CD14-positive monocyte (primary cell): Measurements from ENCODE around the gene GRIN1. TPM values are rescaled to one million over a fixed set of nuclear protein-coding genes. Genes with fewer than 3 reads are reported as not detected.

ENCODE experiments used
- DNase-seq, 3 donors: peaks; one replicate each; pipeline ENCODE4 v3.0.0-alpha.2; 2011 to 2022
- H2AFZ ChIP-seq: 2 replicates; pipeline ENCODE4 v1.6.0; 2012; ENCODE audit warnings: mild to moderate bottlenecking, low read depth, low read length, inconsistent platforms; ENCODE audit not compliant: insufficient read depth, poor library complexity, severe bottlenecking
- H3K27ac ChIP-seq, 2 donors: 1 replicate in 1 of 2; 2 replicates in 1 of 2; pipeline ENCODE4 v1.5.1; 2012 to 2013; ENCODE audit warnings: low read length in 2 of 2, control low read depth in 1 of 2, inconsistent platforms in 1 of 2, low read depth in 1 of 2, mild to moderate bottlenecking in 1 of 2
- H3K27me3 ChIP-seq, 2 donors: one replicate each; pipeline versions ENCODE4 v1.6.0 to v1.6.1; 2011 to 2013; ENCODE audit warnings: low read length in 2 of 2; ENCODE audit not compliant: control insufficient read depth in 2 of 2, insufficient read depth in 2 of 2
- H3K36me3 ChIP-seq, 2 donors: replicated peaks in 1 of 2; 1 replicate in 1 of 2; 2 replicates in 1 of 2; pipeline versions ENCODE4 v1.5.1 to v1.6.1; 2012 to 2013; ENCODE audit warnings: low read length in 2 of 2, control low read depth in 1 of 2, inconsistent platforms in 1 of 2, mild to moderate bottlenecking in 1 of 2; ENCODE audit not compliant: insufficient read depth in 2 of 2, control insufficient read depth in 1 of 2
- H3K4me1 ChIP-seq, 2 donors: 1 replicate in 1 of 2; 2 replicates in 1 of 2; pipeline versions ENCODE4 v1.5.1 to v1.6.1; 2012 to 2013; ENCODE audit warnings: low read length in 2 of 2, control low read depth in 1 of 2, inconsistent platforms in 1 of 2, mild to moderate bottlenecking in 1 of 2, moderate library complexity in 1 of 2; ENCODE audit not compliant: insufficient read depth in 2 of 2, control insufficient read depth in 1 of 2
- H3K4me2 ChIP-seq: replicated peaks from 2 replicates; pipeline ENCODE3; 2012; ENCODE audit warnings: low read length, moderate library complexity, mild to moderate bottlenecking; ENCODE audit not compliant: poor library complexity, severe bottlenecking; ENCODE audit errors: extremely low read depth
- H3K4me3 ChIP-seq, 3 experiments: fragments of 200-600 bp in 1 of 3; sonication (generic) in 1 of 3; replicated peaks in 1 of 3; 1 replicate in 2 of 3; 2 replicates in 1 of 3; pipeline ENCODE4 v1.5.1; 2011 to 2013; ENCODE audit warnings: low read length in 3 of 3, mild to moderate bottlenecking in 3 of 3, control low read depth in 2 of 3, low read depth in 2 of 3, inconsistent platforms in 1 of 3, moderate library complexity in 1 of 3
- H3K79me2 ChIP-seq: 2 replicates; pipeline ENCODE4 v1.6.0; 2012; ENCODE audit warnings: mild to moderate bottlenecking, control low read depth, inconsistent platforms, low read length, moderate library complexity; ENCODE audit not compliant: insufficient read depth
- H3K9ac ChIP-seq: 2 replicates; pipeline ENCODE4 v1.6.0; 2017; ENCODE audit warnings: low read length, mild to moderate bottlenecking; ENCODE audit not compliant: insufficient read depth, poor library complexity, severe bottlenecking
- H3K9me3 ChIP-seq, 2 donors: replicated peaks in 1 of 2; 1 replicate in 1 of 2; 2 replicates in 1 of 2; pipeline versions ENCODE4 v1.5.1 to v1.6.1; 2012 to 2013; ENCODE audit warnings: low read length in 2 of 2, control low read depth in 1 of 2; ENCODE audit not compliant: control insufficient read depth in 1 of 2, insufficient read depth in 1 of 2
- H4K20me1 ChIP-seq: 2 replicates; pipeline ENCODE4 v1.6.0; 2012; ENCODE audit warnings: mild to moderate bottlenecking, low read length, control low read depth, moderate library complexity; ENCODE audit not compliant: insufficient read depth
- H3K27ac Mint-ChIP-seq, 7 donors: one replicate each; pipeline ENCODE4 v1.8.0; 2020; ENCODE audit warnings: mild to moderate bottlenecking in 7 of 7, mixed read lengths in 7 of 7, moderate library complexity in 6 of 7, inconsistent platforms in 2 of 7
- H3K27me3 Mint-ChIP-seq, 3 donors: one replicate each; pipeline ENCODE4 v1.8.0; 2021 to 2022; ENCODE audit warnings: low read depth in 3 of 3, mild to moderate bottlenecking in 3 of 3, mixed read lengths in 3 of 3, moderate library complexity in 3 of 3, inconsistent platforms in 1 of 3
- H3K36me3 Mint-ChIP-seq, 2 donors: one replicate each; pipeline ENCODE4 v1.8.0; 2020; ENCODE audit warnings: mixed read lengths in 2 of 2, inconsistent platforms in 1 of 2, mild to moderate bottlenecking in 1 of 2
- H3K4me1 Mint-ChIP-seq: one replicate; pipeline ENCODE4 v1.8.0; 2020; ENCODE audit warnings: mild to moderate bottlenecking, mixed read lengths
- H3K4me3 Mint-ChIP-seq, 2 donors: one replicate each; pipeline ENCODE4 v1.8.0; 2020; ENCODE audit warnings: mild to moderate bottlenecking in 2 of 2, mixed read lengths in 2 of 2, moderate library complexity in 1 of 2
- H3K9me3 Mint-ChIP-seq, 7 donors: one replicate each; pipeline ENCODE4 v1.8.0; 2020 to 2022; ENCODE audit warnings: mixed read lengths in 7 of 7, mild to moderate bottlenecking in 6 of 7, moderate library complexity in 6 of 7, inconsistent platforms in 2 of 7
- CTCF ChIP-seq: fragments of 200-600 bp; IDR thresholded peaks from one replicate; pipeline ENCODE4 v1.8.0; 2022; ENCODE audit warnings: antibody characterized with exemption, mild to moderate bottlenecking
- WGBS: methylation state at CpG from one replicate; pipeline ENCODE4 v1.1.5; 2013; ENCODE audit warnings: missing lambda C conversion rate; ENCODE audit not compliant: insufficient coverage; 5-methylcytosine and 5-hydroxymethylcytosine counted together
- intact Hi-C, 2 donors: fragments of 100-400 bp; cut with micrococcal nuclease; formaldehyde crosslinking; loops; one replicate each; pipeline versions ENCODE4 v1.15.0 to v1.15.1; 2023
- polyA plus RNA-seq, 3 donors: library from polyadenylated mRNA; depleted of rRNA in 1 of 3; unstranded in 2 of 3; stranded (reverse) in 1 of 3; fragments of 300-500 nt in 2 of 3; fragments of >200 nt in 1 of 3; fragmentation: Illumina TruSeq in 2 of 3; gene quantifications; 1 replicate in 2 of 3; 2 replicates in 1 of 3; pipeline ENCODE4 v1.2.3, GENCODE V29; 2012 to 2021

GRIN1 gene
- polyA plus RNA-seq, 3 donors, result not detected

- Mint-ChIP-seq H3K4me1 (peaks cover 5% of the 10 kb centered on the region), H3K9me3 (no peaks in the 10 kb centered on the region), H3K27me3 (peaks cover 0 to 4% (median 0%) of the 10 kb centered on the region in 3 donors), H3K36me3 (peaks cover 19 to 47% of the 10 kb centered on the region in 2 donors), H3K27ac (no peak overlapping the region), H3K4me3 (no peak overlapping the region)
- Histone ChIP-seq H3K9ac (no peak overlapping the region), H3K36me3 (peaks cover 30 to 41% of the 10 kb centered on the region in 2 donors), H3K79me2 (no peaks in the 10 kb centered on the region), H4K20me1 (no peaks in the 10 kb centered on the region), H3K4me2 (no peak overlapping the region), H3K4me3 (no peak overlapping the region), H3K4me1 (peaks cover 4 to 19% of the 10 kb centered on the region in 2 donors), H3K27me3 (no peaks in the 10 kb centered on the region), H2AFZ (no peak overlapping the region), H3K27ac (no peak overlapping the region), H3K9me3 (no peaks in the 10 kb centered on the region)
- no peak for DNase-seq
- intact Hi-C loops, result no loop called here
- TF ChIP-seq CTCF, result no peak
- 99% methylated on average over 14 of the region's 19 CpGs for WGBS
These were observed 75.7 kb downstream of the GRIN1 start for GRCh38 chr9:137214620-137215019.

DNA sequence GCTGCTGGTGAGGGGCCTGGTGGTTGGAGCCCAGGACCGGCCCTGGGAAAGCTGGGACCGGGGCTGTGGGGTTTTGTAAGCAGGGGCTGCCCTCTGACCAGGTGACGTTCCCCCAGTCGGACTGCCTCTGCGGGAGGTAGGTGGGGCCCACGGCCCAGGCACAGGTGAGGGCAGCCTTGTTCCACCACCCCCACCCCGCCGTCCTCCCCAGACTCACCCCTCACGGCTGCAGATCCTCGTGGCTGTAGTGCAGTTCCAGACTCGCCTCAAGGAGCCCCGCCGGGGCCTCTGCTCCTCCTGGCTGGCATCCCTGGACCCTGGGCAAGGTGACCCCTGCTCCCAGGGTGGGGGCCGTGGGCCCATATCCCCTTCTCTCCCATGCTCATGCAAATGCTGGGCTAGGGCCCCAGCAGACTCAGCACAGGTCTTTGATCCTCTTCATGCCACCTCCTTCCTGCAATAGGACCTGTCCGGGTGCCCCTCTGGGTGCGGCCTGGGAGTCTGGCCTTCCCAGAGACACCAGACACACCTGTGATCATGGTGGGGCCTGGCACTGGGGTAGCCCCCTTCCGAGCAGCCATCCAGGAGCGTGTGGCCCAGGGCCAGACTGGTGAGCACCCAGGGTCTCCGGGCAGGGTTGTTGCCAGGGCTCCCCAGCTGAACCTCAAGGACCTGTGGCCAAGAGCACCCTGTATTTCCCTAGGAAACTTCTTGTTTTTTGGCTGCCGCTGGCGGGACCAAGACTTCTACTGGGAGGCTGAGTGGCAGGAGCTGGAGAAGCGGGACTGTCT, 76.4 kb downstream of the GRIN1 start:
- Histone ChIP-seq H3K79me2 (no peaks in the 10 kb centered on the region), H2AFZ (no peak overlapping the region), H3K4me2 (no peak overlapping the region), H3K36me3 (peaks cover 30 to 34% of the 10 kb centered on the region in 2 donors), H3K9me3 (no peaks in the 10 kb centered on the region), H3K27me3 (peaks cover 0 to under 1% of the 10 kb centered on the region in 2 donors), H4K20me1 (no peaks in the 10 kb centered on the region), H3K4me3 (no peak overlapping the region), H3K4me1 (peaks cover 4 to 19% of the 10 kb centered on the region in 2 donors), H3K27ac (no peak overlapping the region), H3K9ac (no peak overlapping the region)
- no peak for DNase-seq
- Mint-ChIP-seq H3K9me3 (no peaks in the 10 kb centered on the region), H3K27me3 (peaks cover 3 to 4% (median 4%) of the 10 kb centered on the region in 3 donors), H3K4me1 (peaks cover 5% of the 10 kb centered on the region), H3K4me3 (no peak overlapping the region), H3K36me3 (peaks cover 17 to 40% of the 10 kb centered on the region in 2 donors), H3K27ac (no peak overlapping the region)
- 97% methylated on average over 17 of the region's 22 CpGs for WGBS
- intact Hi-C loops, result no loop called here
- no peak for TF ChIP-seq CTCF
